GM19099 (cell line): ENCODE results near the gene SLC7A14.

Source experiments
- POLR2A ChIP-seq: IDR thresholded peaks from 3 replicates; pipeline ENCODE4 v1.6.1; 2011; ENCODE audit warnings: low read depth; ENCODE audit not compliant: insufficient read length; ENCODE audit errors: extremely low read depth

Gene SLC7A14

GRCh38 chr3:170563712-170564423 is 22.0 kb downstream of the SLC7A14 start:
- no peak for TF ChIP-seq POLR2A

GRCh38 chr3:170562080-170562479 is 23.8 kb downstream of the SLC7A14 start:
- TF ChIP-seq POLR2A: no peak

GRCh38 chr3:170560717-170561382 is 25.0 kb downstream of the SLC7A14 start:
- no peak for TF ChIP-seq POLR2A

GRCh38 chr3:170560296-170560695 is 25.6 kb downstream of the SLC7A14 start:
- TF ChIP-seq POLR2A: no peak

- TF ChIP-seq POLR2A: no peak
Measured at GRCh38 chr3:170558427-170558826, 27.4 kb downstream of the SLC7A14 start.

GRCh38 chr3:170555329-170555728 is 30.5 kb downstream of the SLC7A14 start:
- no peak for TF ChIP-seq POLR2A

- no peak for TF ChIP-seq POLR2A
Measured at GRCh38 chr3:170553788-170554757, 31.8 kb downstream of the SLC7A14 start.

- TF ChIP-seq POLR2A: no peak
Measured at GRCh38 chr3:170551252-170551651, 34.6 kb downstream of the SLC7A14 start.

GRCh38 chr3:170542704-170543103 is 43.2 kb downstream of the SLC7A14 start:
- TF ChIP-seq POLR2A: no peak

- no peak for TF ChIP-seq POLR2A
Measured at GRCh38 chr3:170539897-170540296, 46.0 kb downstream of the SLC7A14 start.

- TF ChIP-seq POLR2A: no peak
Measured at GRCh38 chr3:170536712-170537111, 49.2 kb downstream of the SLC7A14 start.

GRCh38 chr3:170534227-170534626 is 51.6 kb downstream of the SLC7A14 start:
- TF ChIP-seq POLR2A: no peak

GRCh38 chr3:170532573-170532972 is 53.3 kb downstream of the SLC7A14 start:
- TF ChIP-seq POLR2A: no peak

- TF ChIP-seq POLR2A: no peak
Measured at GRCh38 chr3:170531657-170532335, 54.1 kb downstream of the SLC7A14 start.

GRCh38 chr3:170531054-170531453 is 54.8 kb downstream of the SLC7A14 start:
- TF ChIP-seq POLR2A: no peak

- no peak for TF ChIP-seq POLR2A
Measured at GRCh38 chr3:170529912-170530311, 56.0 kb downstream of the SLC7A14 start.

GRCh38 chr3:170529346-170529745 is 56.5 kb downstream of the SLC7A14 start:
- no peak for TF ChIP-seq POLR2A
